Measurements from ENCODE around the gene ZSCAN2.
A peak's percentile ranks its signal among the peaks of the same experiment; 100 is the strongest.
"Not testable (repeated sequence)": the region's sequence is repeated elsewhere in the genome, so short reads cannot be mapped to it uniquely, and the experiment has no call there.

ZSCAN2 gene

DNA sequence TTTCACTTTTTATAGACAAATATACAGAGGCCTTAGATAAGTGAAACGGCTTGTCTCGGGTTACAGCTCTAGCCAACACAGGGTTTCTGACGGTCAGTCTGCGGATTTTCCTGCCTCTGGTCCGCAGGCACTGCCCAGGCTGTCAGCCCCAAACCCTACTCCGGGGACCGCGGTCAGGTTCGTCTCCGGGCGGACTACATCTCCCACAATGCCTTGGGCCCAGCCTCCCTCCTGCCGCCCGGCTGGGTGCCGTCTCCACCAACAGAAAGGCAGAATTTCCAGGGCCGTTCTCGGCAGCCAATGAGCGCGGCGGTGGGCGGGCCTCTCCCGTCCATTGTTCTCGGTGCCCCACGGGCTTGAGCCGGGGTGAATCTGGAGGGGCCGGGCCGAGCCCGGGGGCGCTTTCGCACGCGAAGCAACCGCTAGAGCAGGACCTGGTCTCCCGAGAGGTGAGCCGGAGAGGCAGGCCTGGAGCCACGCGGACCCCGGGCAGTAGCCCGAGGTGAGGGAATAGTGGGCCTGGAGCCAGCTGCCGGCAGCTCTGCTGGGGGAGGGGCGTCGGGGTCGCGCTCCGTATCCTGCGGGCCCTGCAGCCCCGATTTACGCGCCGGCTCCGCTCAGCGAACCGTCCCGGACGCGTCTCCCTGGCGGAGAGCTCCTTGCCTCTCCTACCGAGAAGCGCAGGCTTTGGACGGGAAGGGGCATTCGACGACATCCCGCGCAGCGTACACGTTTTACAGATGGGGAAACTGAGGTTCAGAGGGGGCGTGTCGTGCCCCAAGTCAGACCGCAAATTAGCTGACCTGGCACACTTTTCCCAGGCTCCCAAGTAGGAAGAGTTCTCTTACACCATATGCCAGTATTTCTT is at the start of gene ZSCAN2:
Gene ZSCAN2, plus strand, starts transcription at position 323 of the 868 bp plus-strand sequence. CDS start 2,919 bp downstream, outside the sequence.
- peak; percentile 99 for DNase-seq (ENCODE audit: low spot score)

DNA sequence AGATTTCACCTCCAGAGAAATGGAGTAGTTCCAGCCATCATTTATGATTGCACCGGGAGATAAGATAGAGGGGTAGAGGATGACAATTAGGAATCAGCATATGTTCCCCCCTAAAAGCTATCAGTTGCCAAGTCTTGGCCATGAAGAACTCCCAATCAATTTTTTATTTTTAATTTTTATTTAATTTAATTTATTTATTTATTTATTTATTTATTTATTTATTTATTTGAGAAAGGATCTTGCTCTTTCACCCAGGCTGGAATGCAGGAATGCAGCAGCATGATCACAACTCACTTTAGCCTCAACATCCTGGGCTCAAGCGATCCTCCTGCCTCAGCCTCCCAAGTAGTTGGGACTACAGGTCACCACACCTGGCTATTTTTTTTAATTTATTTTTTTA is 49.2 kb upstream of the ZSCAN2 start:
- DNase-seq (ENCODE audit: low spot score), result not testable (repeated sequence)

DNA sequence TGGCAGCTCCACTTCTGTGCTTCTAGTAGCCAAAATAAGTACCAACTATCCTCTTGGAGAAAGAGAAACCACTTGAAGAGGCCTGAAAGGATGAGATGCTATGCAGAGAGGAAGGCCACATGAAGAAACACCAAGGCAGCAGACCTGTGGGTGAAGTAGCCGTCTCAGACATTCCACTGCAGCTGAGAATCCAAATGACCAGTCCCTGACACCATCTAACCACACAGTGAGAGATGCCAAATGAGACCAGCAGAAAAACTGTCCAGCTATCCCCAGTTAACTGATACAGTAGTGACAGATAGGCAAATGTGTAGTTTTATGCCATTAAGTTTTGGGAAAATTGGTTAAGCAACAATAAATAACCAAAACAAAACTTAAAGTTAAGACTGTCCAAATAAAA is 47.9 kb upstream of the ZSCAN2 start:
- no peak for DNase-seq (ENCODE audit: low spot score)

DNA sequence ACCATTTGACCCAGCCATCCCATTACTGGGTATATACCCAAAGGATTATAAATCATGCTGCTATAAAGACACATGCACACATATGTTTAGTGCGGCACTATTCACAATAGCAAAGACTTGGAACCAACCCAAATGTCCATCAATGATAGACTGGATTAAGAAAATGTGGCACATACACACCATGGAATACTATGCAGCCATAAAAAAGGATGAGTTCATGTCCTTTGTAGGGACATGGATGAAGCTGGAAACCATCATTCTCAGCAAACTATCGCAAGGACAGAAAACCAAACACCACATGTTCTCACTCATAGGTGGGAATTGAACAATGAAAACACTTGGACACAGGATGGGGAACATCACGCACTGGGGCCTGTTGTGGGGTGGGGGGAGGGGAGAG is 44.1 kb upstream of the ZSCAN2 start:
- DNase-seq (ENCODE audit: low spot score), result not testable (repeated sequence)

DNA sequence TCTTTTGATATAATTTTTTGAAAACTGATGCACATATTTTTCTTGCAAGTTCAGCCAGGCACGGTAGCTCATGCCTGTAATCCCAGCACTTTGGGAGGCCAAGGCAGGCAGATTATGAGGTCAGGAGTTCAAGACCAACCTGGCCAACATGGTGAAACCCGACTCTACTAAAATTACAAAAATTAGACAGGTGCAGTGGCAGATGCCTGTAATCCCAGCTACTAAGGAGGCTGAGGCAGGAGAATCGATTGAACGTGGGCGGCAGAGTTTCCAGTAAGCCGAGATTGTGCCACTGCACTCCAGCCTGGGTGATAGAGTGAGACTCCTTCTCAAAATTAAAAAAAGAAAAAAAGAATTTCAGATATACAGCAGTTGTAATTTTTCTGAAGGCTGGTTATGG is 32.8 kb upstream of the ZSCAN2 start:
- not testable (repeated sequence) for DNase-seq (ENCODE audit: low spot score)

DNA sequence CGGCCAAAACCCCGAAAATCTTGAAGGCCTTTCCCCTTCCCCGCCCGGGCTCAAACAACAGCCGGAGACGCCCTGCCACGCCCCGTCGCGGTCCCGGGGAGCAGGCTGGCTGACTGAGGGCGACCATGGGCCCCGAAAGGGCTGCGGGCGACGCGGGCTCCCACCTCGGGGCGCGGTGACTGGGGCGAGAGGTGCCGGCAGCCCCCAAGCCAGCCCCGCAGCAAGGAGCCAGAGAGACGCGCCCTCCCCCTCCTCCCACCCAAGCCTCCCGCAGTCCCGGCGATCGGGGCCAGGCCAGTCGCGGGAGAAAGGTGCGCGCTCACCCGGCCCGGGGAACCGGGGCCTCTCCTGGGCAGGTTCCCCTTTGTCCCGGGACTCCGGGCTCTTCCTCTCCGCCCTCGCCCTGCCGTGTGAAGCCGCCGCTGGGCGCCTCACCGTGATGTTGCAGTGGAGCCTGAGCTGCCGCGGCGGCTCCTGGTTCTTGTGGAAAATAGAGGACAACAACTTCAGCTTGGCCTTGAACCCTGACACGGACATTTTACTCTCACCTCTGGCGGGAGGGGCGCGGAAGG is 30.6 kb upstream of the ZSCAN2 start:
- DNase-seq (ENCODE audit: low spot score), result no peak

DNA sequence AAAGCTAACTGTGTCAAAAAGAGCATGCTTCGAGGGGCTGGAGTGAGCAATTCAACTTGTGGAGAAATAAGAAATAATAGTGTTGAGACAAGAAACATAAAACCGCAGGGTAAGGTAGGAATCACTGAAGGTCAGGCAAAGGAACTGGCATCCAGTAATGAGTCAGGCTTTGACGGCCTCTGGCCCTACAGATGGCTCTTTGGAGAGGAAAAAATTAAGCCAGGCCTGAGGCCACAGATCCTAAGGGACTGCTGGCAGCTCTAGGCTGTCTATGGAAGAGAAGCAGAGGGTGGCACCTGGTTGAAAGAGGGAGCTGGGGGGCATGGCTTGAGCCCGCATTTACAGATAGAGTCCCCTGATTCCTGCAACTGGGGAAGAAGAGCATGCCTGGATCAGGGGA is 28.6 kb upstream of the ZSCAN2 start:
- no peak for DNase-seq (ENCODE audit: low spot score)

DNA sequence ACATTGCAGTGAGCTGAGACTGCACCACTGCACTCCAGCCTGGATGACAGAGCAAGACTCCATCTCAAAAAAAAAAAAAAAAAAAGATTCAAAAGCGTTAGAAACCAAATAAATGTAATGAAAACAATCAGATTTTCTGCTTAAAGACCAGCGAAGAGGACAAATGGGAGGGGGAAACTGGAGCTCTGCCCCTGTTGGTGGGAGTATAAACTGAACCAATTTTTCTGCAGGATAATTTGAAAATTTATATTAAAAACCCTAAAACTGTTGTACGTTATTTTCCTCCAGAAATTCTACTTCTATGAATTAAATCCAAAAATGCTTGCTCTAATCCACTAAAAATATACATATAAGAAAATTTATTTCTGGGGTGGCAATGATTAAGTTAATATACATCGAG is 25.3 kb upstream of the ZSCAN2 start:
- DNase-seq (ENCODE audit: low spot score), result no peak

DNA sequence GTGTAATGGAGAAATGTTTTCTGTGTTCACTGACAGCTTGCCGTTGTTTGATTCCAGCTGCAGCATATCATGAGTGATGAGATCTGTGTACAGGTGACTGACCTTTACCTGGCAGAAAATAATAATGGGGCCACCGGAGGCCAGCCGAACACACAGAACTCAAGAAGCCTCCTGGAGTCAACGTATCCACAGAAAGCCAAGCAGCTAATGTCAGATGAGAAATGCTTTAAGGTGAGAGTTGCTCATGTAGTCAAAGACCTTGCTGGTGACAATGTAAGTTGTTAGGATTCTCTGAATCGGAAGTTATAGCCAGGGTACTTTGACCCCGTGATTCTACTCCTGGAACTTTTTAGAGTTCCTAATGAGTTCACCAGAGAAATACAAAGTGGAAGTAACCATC is 22.9 kb upstream of the ZSCAN2 start:
- not testable (repeated sequence) for DNase-seq (ENCODE audit: low spot score)

DNA sequence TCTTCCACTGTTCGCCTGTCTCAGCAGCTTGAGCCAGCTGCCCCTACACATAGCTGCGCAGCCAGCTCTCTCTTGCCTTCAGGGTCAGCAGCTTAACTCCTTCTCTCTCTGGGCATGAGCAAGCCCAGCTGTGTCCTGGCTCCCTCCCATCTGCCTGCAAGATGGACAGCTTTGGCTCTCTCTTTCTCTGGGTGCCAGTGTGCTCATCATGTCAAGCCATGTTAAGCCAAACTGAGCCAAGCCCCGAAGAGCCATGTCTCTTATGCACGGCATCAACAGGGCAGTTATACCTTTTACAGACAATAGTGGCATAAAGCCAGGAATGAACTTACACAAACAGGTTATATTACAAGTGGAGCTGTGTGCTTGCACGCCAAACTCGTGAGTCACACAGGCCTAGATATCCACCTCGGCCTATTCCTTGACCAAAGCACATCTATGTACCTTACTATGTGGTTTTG is 21.5 kb upstream of the ZSCAN2 start:
- DNase-seq (ENCODE audit: low spot score), result not testable (repeated sequence)

DNA sequence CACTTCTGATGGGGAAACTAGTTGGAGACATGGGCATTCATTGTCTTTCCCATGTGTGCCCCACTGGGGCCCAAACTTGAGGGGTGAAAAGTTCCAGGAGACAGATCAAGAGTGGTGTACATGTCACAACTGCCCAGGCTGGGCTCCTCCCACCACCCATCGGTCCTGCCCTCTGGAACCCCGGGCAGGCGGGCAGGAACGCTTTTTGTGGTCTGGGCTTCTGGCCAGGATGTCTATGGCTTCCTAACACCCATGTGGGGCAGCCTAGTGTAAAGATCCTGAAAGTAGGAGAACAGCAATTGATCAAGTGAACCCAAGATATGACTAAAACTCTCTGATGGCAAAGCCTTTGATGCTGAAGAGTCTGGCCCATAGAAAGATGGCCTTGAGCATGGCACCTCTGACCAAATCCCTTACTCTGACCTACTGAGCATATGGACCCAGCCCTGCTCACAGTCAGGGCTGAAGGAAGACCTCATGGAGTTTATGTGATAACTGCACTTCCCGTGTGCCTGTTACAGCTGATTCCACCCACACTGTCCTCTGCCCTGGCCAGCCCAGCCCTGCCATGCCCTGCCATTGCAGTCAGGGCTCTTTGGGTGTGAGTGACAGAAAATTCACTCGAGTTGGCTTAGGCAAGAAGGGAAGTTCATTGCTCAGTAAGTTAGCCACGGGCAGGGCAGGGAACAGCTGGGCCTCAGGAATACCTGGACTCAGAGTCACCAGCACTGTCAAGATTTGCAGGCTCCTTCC is 19.0 kb upstream of the ZSCAN2 start:
- not testable (repeated sequence) for DNase-seq (ENCODE audit: low spot score)

DNA sequence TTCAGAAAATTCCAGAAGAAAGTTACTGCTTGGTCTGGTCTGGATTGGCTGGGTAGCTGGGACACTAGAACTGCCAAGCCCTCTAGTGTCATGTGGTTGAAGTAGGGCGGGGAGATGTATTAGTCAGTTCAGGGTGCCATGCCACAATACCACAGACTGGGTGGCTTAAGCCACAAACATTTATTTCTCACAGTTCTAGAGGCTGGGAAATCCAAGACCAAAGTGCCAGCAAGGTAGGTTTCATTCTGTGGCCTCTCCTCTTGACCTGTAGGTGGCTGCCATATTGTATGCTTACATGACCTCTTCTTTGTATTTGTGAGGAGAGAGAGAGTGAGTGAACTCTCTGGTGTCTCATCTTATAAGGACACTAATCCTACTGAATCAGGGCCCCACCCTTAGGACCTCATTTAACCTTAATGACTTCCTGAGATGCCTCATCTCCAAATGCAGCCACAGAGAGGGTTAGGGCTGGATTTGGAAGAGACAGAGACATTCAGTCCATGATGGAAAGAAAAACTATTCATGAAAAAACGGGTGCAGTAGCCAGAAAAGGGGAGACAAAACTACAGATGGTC is 18.1 kb upstream of the ZSCAN2 start:
- no peak for DNase-seq (ENCODE audit: low spot score)

DNA sequence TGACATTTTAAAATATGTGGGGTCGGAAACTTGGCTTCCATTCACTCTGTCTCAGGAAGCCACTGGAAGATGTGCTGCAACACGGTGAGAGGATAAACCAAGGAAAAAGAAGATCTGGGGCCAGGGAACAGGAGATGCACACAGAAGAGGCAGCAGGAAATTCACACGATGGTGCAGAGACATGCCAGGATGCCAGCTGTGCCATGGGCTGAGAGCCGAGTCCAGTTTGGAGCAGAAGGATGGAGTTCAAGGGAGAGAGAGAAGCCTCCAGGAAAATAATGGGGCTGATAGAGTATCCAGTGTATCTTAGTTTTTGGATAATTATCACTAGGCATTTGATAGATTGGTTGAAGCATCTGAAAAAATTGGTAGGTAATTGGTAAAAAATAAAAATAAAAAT is 16.9 kb upstream of the ZSCAN2 start:
- not testable (repeated sequence) for DNase-seq (ENCODE audit: low spot score)

DNA sequence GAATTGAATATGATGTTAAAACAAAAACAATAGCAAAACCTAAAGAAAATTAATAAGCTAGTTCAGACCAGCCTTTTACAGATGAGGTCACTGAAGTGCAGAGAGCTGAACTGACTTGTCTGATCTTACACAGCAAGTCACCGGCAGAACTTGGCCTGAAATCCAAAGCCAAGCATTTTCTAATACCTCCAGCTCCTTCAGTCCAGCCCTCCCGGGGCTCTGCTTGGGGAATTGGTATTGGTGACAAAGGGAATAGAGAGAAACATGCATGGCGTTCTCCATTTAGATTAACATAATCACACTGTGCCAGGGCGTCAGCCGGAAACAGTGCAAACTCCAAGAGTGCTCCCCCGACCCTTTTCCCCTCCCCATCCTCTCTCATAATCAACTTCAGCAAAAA is 14.1 kb upstream of the ZSCAN2 start:
- DNase-seq (ENCODE audit: low spot score), result no peak

DNA sequence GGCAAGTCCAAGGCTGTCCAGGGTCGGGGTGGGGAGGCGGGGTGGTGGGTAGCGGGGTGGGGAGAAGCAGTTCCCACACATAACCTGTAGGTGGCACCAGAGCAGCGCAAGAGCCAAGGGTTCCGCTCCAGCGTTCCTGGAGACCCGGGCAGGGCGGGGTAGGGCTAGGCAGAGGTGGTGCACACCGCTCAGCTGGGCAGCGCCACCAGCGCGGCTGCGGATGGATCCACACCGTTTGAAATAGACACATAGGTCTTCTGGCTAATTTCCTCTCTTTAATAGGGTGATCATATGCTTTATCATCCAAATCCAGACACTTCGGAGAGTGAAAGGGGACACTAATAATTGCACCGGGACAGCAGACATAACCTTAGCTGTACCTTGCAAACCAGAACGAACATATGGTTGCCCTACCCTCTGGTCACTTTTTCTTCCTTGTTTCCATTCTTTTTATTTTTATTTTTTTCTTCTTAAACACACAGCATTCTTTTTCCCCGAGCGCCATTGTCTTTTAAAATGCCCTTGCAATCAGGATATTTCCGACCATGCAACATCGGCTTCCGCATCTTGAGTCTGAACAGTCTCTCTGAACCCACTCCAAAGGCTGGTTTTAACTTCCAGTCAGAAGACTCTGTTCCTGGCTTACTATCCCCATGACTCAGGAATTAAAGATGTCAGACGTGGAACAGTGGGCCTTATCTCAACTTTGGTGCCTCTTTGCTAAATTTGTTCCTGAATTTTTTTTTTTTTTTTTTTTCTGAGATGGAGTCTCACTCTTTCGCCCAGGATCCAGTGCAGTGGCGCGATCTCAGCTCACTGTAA is 12.5 kb upstream of the ZSCAN2 start:
- peak; percentile 91 for DNase-seq (ENCODE audit: low spot score)

DNA sequence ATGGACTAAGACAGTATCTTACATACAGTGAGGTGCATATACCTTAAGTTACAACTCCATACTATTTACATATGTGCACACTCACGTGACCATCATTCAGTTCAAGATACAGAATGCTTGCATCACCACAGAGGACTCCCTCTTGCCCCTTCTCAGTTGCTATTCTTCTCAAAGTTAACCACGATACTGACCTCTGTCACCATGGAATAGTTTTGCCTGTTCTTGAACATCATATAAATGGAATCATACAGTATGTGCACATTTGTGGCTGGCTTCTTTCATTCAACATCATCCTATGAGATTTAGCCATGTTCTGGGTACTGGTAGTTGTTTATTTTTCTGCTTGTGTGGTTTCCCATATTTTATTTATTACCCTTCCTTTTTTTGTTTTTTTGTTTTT is 10.4 kb upstream of the ZSCAN2 start:
- no peak for DNase-seq (ENCODE audit: low spot score)

DNA sequence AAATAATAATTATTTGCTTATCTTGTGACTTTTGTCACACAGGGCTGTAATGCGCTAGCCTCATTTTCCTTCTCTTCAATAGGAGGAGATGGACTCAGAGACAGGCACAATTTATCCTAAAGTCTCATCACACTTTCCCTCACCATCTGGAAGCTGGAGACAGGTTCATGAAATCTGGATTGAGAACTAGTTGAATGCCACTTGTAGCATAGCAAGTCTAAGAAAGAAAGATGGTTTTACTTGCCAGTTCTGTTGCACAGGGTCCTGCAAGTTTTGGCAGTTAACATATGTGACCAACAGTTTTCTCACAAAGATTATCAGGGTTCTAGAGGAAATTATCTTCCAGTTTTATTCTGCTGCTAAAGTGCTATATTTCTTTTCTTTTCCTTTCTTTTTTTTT is 9.0 kb upstream of the ZSCAN2 start:
- no peak for DNase-seq (ENCODE audit: low spot score)

DNA sequence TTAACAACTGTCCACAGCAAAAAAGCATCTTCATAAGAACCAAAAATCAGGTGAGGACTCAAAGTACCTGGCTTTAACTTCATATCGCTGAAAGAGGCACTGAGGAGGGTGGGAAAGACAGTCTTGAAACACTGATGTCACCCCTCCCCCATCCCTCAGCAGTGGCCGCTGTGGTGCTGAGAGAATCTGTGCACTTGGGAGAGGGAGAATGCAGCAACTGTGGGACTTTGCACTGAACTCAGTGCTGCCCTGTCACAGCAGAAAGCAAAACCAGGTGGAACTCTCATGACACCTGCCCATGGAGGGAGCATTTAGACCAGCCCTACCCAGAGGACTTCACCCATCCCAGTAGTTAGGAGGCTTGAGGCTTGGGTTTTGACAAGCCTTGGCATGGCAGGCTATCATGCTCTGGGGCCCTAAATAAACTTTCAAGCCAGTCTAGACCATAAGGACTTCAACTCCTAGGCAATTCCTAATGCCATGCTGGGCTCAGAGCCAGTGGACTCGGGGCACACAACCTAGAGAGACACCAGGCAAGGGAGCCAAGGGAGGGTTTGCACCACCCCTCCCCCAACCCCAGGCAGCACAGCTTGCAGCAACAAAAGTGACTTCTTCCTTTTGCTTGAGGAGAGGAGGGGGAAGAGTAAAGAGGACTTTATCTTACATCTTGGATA is 6.1 kb upstream of the ZSCAN2 start:
- no peak for DNase-seq (ENCODE audit: low spot score)

DNA sequence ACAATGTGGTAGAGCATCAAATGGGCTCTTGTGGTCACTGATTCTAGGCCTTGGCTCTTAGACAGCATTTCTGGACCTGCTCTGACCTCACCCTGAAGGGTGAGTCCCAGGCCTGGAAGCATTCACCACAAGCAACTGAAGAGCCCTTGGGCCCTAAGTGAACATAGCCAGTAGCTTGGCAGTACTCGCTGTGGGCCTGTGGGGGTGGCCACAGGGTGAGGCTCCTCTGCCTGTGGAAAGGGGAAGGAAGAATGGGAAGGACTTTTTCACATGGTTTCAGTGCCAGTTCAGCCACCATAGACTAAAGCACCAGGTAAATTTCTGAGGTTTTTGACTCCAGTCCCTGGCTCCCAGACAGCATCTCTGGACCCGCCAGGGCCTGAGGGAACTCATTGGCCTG is 5.1 kb upstream of the ZSCAN2 start:
- DNase-seq (ENCODE audit: low spot score), result no peak

DNA sequence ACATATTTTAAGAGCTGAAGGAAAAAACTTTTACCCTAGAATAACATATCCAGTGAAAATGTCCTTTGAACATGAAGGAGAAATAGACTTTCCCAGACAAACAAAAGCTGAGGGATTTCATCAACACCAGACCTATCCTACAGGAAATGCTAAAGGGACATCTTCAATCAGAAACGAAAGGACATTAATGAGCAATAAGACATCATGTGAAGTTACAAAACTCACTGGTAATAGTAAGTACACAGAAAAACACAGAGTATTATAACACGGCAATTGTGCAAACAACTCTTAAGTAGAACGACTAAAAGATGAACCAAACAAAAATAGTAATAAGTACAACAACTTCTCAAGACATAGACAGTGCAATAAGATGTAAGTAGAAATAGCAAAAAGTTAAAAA is 3.5 kb upstream of the ZSCAN2 start:
- no peak for DNase-seq (ENCODE audit: low spot score)

DNA sequence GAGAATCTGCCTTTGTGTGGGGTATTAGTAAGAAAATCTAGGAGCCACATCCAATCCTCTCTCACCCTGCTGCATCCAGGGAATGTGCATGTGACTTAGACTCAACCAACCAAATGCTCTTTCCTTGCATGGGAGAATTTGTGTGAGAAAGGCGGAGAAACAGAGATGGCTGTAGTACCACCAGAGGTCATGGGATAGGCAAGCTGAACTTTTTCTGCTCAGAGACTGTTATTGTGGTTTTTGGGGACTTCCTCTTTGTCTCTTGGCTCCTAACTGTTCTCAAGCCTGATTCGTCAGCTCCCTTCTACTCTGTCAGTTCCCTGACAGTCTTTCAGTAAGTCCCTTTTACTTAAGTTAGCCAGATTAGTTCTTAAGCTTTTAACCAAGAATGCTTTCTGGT is 2.6 kb upstream of the ZSCAN2 start:
- DNase-seq (ENCODE audit: low spot score), result no peak

All from ecto neural progenitor cell (in vitro differentiated cells).